Astrocyte of the cerebellum (primary cell): Measurements from ENCODE around the gene LPCAT1.
"Not testable (repeated sequence)": the region's sequence is repeated elsewhere in the genome, so short reads cannot be mapped to it uniquely, and the experiment has no call there.

ENCODE experiments used
- DNase-seq: peaks from one replicate; pipeline ENCODE4 v3.0.0-alpha.2; 2011; ENCODE audit warnings: low read depth
- H3K4me3 ChIP-seq: 2 replicates; pipeline ENCODE4 v1.5.1; 2011; ENCODE audit warnings: mild to moderate bottlenecking, low read depth, low read length, moderate library complexity
- CTCF ChIP-seq: IDR thresholded peaks from 2 replicates; pipeline ENCODE4 v1.5.1; 2012; ENCODE audit warnings: low read length, low read depth, moderate library complexity, mild to moderate bottlenecking; ENCODE audit errors: missing control alignments
- in situ Hi-C: cut with HindIII; loops from 2 replicates; pipeline ENCODE4 v1.10.0; 2017; ENCODE audit warnings: low sequenced_read_pairs

LPCAT1 gene

GRCh38 chr5:1520791-1521453 lies 2.8 kb downstream of the LPCAT1 start:
- H3K4me3 ChIP-seq, result no peak overlapping the region
- no peak for DNase-seq
- in situ Hi-C loops, result no loop called here
- no peak for TF ChIP-seq CTCF

- in situ Hi-C loops, result no loop called here
- TF ChIP-seq CTCF, result no peak
- no peak overlapping the region for H3K4me3 ChIP-seq
- no peak for DNase-seq
Measured at GRCh38 chr5:1519631-1520210, 4.0 kb downstream of the LPCAT1 start.

DNA sequence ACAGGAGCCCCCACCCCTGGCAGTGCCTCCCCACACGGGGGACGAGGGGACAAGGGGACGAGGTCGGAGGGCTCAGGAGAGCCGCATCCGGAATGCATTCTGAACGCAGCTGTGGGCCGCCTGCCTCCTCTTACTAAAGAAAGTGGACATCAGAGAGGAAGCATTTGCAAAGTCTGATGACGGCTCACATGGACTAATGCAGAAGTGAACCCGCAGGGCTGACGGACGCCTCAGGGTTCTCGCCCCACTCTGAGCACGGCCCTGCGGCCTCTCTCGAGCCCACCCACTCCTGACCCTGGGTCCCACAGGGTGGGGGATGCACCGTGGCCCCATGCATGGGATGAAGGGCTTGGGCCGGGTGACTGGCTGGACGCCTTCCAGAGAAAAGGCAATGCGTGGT lies 5.9 kb downstream of the LPCAT1 start:
- in situ Hi-C loops, result no loop called here
- H3K4me3 ChIP-seq, result no peak overlapping the region
- TF ChIP-seq CTCF, result no peak
- no peak for DNase-seq

- no peak for DNase-seq
- H3K4me3 ChIP-seq, result no peak overlapping the region
- no peak for TF ChIP-seq CTCF
- in situ Hi-C loops, result no loop called here
Measured at GRCh38 chr5:1516615-1517601, 6.9 kb downstream of the LPCAT1 start.

DNA sequence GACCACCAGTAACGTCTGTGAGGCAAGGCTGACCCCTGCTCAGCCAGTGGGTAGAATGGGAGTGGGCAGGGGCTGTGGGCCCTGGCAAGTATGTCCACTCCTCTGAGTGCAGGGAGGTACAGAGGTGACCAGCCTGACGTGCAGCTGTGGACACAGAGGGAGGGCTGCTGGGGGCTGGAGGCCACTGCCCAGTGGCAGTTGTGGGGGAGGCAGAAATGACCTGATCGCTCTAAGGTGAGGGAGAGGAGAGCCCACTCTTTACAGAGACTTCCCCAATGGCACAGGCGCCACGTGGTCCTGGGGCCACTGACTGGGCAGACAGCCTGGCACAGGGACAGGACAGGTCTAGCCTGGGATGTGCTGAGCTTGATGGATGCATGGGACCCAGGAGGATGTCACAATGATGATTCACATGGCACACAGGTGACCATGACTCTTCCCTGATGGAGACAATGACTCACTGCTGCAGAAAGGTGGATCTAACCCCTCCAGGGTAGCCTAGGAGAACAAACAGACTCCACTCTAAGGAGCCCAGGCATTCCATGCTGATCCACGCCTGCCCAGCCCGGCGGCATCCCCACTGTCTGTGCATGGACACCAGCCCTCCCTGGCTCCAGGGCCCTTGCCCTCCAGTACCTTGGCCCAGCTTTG lies 7.7 kb downstream of the LPCAT1 start:
- in situ Hi-C loops, result no loop called here
- no peak for DNase-seq
- no peak overlapping the region for H3K4me3 ChIP-seq
- no peak for TF ChIP-seq CTCF

DNA sequence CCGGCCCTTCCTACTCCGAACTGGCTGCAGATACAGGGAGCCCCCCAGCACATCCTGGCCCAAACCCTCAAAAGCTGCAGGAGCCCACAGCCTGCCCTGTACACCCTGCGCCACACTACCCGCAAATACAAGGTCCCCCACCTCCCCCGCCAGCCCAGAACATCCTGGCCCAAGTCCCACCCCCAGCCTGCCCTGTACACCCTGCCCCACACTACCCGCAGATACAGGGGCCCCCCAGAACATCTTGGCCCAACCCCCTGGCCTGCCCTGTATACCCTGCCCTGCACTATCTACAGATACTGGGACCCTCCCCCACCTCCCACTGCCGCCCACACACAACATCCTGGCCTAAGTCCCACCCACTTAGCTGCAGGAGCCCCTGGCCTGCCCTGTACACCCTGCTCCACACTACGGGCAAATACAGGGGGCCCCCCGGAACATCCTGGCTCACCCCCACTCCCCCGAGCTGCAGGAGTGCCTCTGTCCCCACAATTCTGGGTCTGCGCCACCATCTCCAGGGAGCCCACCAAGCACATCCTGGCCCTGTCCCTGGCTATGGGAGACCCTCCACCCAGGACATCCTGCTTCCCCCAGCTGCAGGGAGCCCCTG lies 8.3 kb downstream of the LPCAT1 start:
- no peak overlapping the region for H3K4me3 ChIP-seq
- DNase-seq, result no peak
- in situ Hi-C loops, result no loop called here
- TF ChIP-seq CTCF, result no peak

DNA sequence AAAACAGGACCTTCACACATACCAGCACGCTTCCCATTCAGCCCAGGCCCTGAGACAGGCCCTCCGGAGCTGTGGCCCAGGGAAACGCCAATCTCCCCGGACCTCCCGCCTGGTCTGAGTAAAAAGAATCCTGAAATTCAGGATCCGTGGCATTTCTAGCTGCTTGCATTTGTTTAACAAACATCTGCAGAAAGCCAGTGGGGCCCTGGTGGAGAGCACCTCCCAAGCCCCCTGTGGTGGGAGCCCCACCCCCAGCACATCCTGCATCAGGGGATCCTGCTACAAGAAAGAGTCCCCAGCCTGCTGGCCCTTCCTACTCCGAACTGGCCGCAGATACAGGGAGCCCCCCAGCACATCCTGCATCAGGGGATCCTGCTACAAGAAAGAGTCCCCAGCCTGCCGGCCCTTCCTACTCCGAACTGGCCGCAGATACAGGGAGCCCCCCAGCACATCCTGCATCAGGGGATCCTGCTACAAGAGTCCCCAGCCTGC lies 8.9 kb downstream of the LPCAT1 start:
- DNase-seq, in situ Hi-C loops, H3K4me3 ChIP-seq: not testable (repeated sequence)
